Stimulated activated CD4-positive, alpha-beta T cell treated with anti-CD3 and anti-CD28 coated beads, TNF-alpha, amount 100 ng/mL, for 24 hours (primary cell): Measurements from ENCODE around the gene PI4K2A.
"Not testable (repeated sequence)": the region's sequence is repeated elsewhere in the genome, so short reads cannot be mapped to it uniquely, and the experiment has no call there.

Experiments
- DNase-seq, 3 experiments: peaks; one replicate each; pipeline ENCODE4 v3.0.0-alpha.2; 2020; ENCODE audit warnings: low read depth in 3 of 3

The PI4K2A gene

DNA sequence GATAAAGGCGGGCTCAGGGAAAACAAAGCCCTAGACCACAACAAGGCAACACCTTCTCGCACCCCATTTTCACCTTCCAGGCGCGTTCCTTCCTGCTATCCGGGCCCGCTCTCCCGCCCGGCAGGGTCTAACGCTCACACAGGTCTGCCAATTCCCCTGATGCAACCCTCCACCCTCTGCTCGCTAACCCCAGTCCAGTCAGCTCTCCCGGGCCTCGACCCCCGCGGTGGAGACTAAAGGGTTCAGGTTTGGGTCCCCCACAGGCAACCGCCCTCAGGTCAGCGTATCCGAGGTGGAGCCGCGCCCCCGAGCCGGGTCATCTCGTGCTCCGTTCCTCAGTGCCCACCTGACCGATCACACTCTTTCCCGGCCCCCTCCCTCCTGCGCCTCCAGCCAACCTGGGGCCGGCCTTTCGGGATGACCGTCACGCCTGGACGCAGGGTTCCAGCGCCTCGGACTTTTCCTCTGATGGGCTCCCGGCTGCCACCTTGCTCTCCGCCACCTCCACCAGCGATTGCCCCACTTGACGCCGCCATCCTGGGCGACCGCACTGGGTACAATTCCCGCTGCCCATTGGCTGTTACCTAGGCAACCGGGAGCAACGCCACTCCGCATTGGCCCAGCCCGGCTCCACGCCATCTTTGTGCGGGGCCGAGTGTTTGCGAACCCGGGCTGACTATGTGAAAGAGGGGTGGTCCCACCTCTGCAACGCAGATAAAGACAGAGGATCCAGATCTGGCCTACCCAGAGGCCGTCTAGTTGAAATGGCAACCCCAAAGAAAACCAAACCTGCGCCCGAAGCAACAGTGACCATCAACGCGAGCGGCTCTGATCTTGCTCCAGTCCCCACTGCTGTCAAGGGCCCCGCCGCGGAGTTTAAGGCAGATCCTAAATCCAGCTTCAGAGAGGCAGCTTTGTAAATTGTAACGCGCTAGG is 7.3 kb upstream of the PI4K2A start, which contains the start of gene MORN4:
MORN4 (minus strand) TSS at position 552 of the 936 bp plus-strand sequence. CDS start 13,847 bp downstream, outside the sequence.
- DNase-seq = peak; percentile 82 to 89 (median 88)

DNA sequence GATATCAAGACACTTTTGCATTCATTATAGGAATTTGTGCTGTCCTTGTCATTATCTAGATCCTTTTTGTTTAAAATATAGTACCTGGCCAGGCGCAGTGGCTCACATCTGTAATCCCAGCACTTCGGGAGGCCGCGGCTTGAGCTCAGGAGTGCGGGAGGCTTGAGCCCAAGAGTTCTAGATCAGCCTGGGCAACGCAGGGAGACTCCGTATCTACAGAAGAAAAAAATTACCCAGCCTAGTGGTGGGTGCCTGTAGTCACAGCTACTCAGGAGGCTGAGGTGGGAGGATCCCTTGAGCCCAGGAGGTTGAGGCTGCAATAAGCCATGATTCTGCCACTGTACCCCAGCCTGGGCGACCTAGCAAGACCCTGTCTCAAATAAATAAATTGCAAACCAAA is 6.5 kb upstream of the PI4K2A start:
- no peak for DNase-seq

DNA sequence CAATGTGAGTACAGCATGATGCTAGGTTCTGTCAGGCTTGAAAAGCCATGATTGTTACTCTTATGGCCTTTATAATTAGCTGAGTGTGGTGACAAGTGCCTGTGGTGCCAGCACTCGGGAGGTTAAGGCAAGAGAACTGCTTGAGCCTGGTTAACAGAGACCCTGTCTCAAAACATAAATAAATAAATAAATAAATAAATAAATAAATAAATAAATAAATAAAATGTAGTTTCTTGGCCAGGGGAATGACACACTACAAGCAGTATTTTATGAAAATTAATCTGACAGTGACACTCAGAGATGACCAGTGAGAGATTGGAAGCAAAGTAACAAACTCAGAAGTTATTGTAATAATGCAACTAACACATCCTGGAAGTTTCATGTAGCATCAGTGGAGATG is 4.9 kb upstream of the PI4K2A start:
- no peak for DNase-seq

DNA sequence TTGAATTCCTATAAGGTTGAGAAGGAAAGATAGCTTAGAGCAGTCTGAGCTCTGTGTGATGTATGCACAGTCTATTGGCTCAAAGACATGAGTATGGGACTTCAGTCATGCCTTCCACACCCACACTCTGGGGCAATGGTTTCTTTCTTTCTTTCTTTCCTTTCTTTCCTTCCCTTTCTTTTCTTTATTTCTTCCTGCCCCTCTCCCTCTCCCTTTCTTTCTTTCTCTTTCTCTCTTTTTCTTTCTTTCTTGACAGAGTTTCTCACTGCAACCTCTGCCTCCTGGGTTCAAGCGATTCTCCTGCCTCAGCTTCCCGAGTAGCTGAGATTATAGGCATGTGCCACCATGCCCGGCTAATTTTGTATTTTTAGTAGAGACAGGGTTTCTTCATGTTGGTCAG is 1.4 kb upstream of the PI4K2A start:
- DNase-seq = not testable (repeated sequence)

DNA sequence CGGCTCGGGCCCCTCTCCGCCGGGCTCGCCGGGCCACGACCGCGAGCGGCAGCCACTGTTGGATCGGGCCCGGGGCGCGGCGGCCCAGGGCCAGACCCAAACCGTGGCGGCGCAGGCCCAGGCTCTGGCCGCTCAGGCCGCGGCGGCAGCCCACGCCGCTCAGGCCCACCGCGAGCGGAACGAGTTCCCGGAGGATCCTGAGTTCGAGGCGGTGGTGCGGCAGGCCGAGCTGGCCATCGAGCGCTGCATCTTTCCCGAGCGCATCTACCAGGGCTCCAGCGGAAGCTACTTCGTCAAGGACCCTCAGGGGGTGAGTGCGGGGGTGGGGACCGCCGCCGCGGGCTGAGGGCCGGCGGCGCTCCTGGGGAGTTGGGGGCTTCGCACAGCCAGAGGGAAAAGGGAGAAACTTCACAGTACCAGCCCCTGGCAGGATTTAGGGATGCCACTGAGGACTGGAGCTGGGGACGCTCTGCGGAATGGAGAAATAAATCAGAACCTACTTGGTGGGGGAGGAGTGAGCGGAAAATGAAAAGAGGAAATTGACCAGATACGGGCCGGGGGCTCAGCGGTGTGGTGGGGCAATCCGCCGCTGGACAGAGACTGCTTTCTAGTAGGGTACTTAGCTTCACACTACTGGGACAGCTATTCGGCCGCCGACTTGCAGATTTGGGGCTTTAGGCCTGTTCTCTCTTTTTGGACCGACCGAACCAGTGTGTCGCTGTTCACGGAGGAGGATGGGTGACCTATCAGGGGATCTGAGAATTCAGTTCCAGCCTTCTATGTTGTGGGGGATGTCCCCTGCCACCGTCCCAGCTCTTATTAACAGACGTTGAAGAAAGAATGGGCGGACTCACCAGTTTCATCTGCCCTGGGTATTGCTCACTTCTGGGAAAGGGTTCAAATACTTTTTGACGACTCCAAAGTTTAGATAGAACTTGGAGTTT is 669 bp downstream of the PI4K2A start:
- DNase-seq = peak in 1 of 3 experiments; percentile 6

DNA sequence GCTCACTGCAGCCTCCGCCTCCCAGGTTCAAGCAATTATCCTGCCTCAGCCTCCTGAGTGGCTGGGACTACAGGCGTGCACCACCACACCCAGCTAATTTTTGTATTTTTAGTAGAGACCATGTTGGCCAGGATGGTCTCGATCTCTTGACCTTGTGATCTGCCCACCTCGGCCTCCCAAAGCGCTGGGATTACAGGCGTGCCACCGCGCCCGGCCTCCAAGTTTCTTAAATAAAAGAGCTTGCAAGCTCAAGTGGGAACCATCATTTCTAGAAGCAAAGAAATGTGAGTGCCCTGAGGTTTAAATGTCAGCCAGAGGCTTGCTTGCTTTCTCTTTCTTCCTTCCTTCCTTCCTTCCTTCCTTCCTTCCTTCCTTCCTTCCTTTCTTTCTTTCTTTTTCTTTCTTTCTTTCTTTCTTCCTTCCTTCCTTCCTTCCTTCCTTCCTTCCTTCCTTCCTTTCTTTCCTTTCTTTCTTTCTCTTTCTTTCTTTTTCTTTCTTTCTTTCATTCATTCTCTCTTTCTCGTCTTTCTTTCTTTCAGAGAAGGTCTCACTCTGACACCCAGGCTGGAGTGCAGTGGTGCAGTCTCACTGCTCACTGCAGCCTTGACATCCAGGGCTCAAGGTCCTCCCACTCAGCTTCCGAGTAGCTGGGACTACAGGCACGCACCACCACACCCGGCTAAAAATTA is 2.1 kb downstream of the PI4K2A start:
- DNase-seq = not testable (repeated sequence)

DNA sequence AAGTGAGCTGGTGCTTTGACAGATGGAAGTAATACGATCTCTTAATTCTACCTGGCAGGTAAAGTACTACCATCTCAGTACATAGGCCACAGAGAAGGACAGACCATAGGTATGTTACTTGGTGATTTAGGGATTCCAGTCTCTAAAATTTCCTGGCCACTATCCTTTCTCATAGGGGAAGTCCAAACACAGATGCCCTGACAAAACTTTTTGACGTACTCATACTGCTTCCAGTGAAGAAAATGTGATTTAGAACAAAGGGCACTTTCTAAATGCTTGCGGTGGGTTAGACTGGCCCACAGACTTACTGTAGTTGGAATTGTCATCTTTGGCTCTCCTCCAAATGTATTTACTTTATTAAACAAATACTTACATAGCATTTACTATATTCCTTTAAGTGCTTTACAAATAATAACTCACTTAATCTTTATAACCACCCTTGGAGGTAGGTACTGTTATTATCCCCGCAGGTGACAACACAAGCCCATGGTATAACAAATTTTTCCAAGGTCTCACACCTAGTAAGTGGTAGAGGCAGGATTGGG is 3.0 kb downstream of the PI4K2A start:
- no peak for DNase-seq

DNA sequence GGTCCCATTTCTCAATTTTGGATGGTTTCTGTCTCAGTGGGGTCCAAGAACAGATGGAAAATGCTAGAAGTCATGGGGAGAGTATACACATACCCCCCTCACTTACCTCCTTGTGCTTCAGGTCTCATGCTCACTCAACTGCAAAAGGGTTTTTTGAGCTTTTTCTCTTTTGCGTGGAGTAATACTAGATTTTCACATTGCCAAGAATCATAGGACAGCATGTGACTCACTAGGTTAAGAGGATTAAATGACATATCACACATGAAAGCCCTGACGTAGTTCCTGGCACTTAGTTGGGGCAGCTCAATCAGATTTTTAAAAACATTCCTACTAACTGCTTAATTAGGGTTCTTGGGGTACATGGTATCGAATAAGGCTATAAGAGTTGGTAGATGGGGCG is 4.5 kb downstream of the PI4K2A start:
- DNase-seq = no peak

DNA sequence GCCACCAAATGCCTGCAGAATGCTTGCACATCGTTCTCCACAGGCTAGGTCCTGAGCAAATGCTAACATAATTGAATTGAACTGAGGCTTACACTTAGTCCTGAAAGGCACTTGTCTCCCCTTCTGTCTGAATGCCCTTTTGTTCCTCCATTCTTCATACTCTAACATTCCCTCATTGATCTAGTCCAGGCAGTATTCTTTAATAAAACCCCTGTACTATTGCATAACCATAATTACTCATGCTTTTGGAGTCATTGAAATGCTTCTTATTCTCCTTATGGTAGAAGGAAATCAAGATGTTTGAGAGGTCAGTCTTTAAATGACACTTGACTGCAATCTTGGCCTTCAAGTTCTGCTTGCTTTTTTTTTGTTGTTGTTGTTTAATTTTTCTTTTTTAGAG is 7.1 kb downstream of the PI4K2A start:
- no peak for DNase-seq

DNA sequence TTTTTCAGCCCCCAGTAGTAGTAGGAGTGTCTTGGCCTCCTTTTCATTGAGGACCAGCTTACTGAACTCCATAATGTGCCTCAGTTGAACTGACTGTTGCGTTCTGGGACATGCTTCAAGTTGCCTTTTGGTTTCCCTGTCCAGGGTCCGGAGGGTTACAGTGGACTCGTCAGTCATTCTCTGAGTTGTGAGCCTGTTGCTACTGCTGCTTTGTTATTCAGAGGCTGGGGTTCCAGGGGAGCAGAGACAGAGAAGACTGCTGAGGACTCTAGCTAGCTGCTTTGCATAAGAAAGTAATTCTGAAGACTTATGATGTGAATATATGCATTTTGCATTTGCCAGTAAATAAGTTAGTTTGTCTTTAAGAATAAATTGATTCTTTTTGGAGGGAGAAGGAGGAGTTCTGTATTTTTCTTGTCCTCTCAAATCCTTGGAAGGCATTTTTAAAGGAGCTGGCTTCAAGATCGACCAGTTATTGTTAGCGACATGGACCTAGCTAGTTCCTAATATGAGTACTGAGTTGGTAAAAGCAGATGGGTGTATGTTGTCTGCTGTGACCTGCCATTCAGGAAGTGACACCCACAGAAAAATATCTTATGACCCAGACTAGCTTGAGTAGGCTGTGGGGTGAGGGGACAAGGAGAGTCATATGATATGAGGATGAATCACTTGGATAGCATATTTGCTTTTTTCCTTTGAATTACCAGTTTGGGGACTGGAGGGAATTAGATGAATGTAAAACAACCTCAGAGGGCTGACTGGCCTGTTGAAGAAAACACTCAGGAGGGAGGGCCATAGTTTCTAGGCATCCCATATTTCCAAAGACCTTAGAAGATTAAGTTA is 8.3 kb downstream of the PI4K2A start:
- DNase-seq = peak in 2 of 3 experiments; percentile 5 to 27

DNA sequence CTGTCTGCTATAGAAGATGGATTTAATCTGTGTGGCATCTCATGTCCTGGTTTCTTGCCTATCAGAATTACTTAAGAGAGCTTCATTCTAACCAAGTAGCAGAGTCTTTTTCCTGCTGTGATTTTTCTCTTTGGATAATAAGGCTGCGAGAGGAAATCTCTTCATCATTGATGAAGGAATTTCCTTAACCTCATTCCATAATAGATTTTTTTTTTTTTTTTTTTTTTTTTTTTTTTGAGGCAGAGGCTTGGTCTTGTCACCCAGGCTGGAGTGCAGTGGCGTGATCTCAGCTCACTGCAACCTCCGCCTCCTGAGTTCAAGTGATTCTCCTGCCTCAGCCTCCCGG is 8.9 kb downstream of the PI4K2A start:
- not testable (repeated sequence) for DNase-seq

DNA sequence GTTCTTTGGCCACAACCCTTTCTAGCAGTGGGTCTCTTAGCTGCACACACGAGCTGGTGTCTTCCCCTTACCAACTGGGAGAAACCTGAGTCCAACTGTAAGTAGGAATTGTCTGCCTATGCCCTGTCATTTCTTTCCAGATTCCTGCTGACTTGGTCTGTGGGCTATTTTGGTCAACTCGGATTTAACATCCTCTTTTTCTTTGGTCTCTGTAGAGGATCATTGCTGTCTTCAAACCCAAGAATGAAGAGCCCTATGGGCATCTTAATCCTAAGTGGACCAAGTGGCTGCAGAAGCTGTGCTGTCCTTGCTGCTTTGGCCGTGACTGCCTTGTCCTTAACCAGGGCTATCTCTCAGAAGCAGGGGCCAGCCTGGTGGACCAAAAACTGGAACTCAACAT is 10.3 kb downstream of the PI4K2A start:
- DNase-seq = no peak

DNA sequence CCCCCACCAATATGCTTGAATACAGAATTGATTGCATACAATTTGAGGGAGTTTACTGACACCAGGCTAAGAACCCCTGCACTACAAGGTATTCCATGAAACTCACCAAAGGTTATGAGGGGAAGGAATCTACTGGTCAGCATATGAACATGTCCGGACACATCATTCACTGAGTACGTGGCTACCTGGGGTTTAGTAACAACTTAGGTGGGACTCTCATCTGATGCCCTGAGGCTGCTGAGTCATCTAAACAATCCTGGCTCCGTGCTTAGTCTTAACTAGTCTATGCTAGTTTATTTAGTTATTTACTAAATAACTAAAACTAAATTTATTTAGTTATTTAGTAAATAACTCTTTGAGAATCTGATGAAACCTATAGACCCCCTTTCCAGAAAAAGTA is 11.3 kb downstream of the PI4K2A start:
- no peak for DNase-seq

DNA sequence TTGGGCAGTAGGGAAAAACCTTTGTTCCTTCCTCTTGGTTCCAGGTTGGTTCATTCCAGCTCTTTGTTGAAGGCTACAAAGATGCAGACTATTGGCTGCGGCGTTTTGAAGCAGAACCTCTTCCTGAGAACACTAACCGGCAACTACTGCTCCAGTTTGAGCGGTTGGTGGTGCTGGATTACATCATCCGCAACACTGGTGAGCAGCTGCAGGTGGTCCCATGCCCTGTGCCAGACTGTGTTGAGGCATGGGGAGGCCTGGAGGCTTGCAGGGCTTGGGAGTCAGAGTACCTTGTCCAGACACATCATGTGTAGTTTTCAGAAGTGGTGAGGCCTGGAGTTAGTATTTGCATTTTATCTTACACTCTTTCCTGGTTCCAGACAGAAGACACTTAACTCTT is 16.3 kb downstream of the PI4K2A start:
- no peak for DNase-seq

DNA sequence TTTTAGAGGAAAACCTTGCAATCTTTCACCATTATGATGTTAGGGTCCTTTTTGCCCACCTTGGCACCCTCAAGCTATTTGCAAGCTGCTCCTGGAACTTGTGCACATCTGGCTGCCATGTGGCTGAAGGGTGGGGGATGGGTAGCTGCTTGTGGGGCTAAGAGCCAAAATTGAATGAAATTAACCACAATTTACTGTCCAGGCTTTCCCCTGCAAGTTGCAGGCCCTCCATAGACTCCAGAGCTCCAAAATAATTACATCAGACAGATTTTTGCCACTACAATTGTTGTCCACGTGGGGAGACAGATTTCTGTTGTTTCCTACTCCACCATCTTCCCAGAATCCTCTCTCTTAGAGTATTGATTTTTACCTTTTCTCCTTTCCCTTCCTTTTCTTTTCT is 19.1 kb downstream of the PI4K2A start:
- no peak for DNase-seq

DNA sequence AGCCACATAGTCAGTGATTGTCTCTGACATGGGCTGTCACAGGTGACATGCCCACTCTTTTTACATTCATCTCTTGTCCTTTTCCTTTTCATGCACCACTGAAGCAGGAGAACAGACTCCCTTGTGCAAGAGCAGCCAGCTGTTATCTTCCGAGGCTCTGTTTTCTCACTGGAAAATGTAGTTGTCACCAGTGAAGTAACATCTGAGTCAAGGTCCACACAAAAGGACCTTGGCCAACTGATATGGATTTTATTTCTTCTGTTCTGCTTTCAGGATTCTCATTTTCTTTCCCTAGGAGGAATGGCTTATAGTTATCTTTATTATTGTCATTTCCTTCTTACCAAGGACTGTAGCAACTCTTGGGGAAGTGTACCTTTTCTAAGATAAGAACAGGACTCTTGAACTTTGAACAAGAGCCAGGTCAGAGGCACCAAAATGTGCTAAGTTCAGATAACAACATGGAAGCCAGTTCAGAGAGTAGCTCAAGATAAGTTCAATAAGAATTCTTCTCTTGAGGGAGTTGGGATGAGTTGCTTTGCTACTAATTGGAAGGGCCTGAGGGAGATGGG is 23.9 kb downstream of the PI4K2A start:
- no peak for DNase-seq

DNA sequence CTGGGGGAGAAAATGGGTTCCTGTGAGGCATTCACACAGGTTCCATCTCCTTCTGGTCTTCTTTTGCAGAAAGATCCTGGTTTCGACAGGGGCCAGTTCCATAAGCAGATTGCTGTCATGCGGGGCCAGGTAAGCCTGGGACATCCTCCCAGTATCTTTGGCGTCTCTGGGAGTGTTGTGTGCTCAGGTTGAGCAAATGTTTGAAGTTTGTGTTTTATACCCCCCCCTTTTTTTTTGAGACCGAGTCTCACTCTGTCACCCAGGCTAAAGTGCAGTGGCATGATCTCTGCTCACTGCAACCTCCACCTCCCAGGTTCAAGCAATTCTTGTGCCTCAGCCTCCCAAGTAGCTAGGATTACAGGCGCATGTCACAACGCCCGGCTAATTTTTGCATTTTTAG is 26.5 kb downstream of the PI4K2A start:
- no peak for DNase-seq

DNA sequence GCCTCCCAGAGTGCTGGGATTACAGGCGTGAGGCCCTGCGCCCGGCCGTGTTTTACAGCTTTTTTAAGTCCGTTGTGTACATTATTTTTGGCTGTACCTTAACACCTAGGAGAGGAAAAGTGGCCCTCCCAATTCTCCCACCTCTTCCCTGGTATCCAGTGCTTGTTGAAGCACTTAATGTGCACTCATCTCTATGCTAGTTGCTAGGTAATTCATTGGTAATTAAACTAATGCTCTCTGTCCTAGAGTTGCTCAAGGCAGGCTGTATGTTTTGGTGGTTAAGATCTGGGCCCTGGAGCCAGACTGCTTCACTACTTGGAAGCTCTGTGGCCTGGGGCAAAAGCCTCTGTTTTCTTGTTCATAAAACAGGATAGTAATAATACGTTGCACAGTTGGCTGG is 27.0 kb downstream of the PI4K2A start:
- no peak for DNase-seq

DNA sequence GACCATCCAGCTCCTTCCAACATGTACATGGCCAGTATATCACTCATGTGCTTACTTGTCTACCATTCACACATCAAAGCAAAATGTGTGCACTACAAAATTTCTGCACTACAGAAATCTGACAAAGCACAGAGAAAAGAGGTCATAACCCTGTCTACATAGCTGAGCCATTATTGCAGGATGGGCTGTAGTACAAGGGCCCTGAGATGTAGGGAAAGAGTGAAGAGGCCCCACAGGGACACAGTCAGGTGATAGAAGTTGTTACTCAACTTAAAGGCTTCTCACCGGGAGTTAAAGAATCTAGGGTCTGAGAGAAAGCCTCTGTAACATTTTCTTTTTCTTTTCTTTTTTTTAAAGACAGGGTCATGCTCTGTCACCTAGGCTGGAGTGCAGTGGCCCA is 29.1 kb downstream of the PI4K2A start:
- no peak for DNase-seq
